ENCODE measurements around the gene ZNF263. TPM values are rescaled to one million over a fixed set of nuclear protein-coding genes. Genes with fewer than 3 reads are reported as not detected.
A peak's percentile ranks its signal among the peaks of the same experiment; 100 is the strongest.

Gene ZNF263
- total RNA-seq, 1 experiment from 2014 or later, result 52.2 TPM

DNA sequence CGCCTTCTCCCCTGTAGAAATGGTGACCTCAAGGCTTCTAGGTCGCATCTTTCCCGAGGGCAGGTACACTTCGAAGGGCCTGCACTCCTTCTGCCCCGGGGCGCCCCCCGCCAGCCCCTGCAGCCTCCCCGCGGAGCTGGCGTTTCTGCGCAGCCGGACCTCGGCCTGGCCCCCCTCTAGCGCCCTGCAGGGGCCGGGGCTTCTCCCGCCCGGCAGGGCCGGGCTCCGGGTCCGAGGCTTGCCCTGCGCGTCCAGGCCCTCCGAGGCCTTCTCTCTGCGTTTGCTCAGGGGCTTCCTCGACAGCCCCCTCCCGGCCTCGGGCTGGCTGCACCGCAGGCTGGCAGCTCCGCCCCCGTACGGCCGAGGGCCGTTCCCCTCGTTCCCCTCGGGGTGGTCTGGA, 29.0 kb upstream of the ZNF263 start:
- POLR2A ChIA-PET (ENCODE audit: unreplicated experiment), result no interaction called here

DNA sequence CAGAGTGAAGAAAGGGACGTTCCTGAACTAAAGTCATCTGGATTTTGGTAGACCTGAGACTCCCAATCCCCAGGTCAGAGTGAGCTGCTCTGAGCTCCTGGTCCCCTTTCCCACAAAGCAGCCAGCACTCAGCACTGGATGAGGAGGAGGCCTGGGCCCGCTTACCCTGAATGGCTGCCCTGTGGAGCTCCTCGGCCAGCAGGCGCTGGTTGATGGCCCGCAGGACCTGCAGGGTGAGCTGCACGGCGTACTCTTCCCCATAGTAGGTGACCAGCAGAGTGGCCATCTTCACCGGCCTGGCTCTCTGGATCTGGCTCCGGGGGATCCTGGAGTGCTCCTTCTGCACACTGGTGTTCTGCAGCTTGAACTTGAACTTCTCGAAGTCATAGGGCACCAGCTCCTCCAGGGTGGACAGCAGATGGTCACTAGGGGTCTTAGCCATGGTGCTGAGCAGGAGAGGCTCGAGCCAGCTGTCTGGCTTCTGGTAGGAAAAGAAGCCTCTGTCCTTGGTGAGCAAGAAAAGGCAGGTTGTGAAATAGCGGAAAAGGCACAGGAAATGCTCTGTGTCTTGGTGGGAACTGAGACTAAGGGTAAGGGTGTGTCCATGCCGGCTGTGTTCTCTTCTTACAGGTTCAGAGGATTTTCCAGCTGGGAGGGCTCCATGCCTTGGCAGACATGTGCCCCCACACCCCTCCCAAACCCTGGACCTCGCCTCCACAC, 27.0 kb upstream of the ZNF263 start, which contains the start of gene MEFV:
Gene MEFV, minus strand, starts transcription at position 488 of the 720 bp plus-strand sequence. Its CDS starts 46 bp downstream, at position 442.
- Histone ChIP-seq H3K27me3 (ENCODE audit: low read length) (no peaks in the 10 kb centered on the region), H3K4me2 (ENCODE audit: low read length) (no peak within 1 kb of the TSS), H4K20me1 (ENCODE audit: low read length) (no peaks in the 10 kb centered on the region), H3K27ac (ENCODE audit: low read length) (no peak within 1 kb of the TSS), H3K9me3 (ENCODE audit: low read length) (no peaks in the 10 kb centered on the region), H3K9ac (ENCODE audit: low read length) (no peak within 1 kb of the TSS), H3K4me3 (ENCODE audit: low read length) (no peak within 1 kb of the TSS), H3F3A (ENCODE audit: low read length, unreplicated experiment) (no peaks in the 10 kb centered on the region), H3K36me3 (ENCODE audit: low read depth, low read length) (no peaks in the 10 kb centered on the region), H2AFZ (ENCODE audit: low read length) (no peak within 1 kb of the TSS), H3K9me2 (replicated peaks; ENCODE audit: low read length) (no peaks in the 10 kb centered on the region), H3K79me2 (ENCODE audit: low read length) (no peaks in the 10 kb centered on the region), H3K4me1 (ENCODE audit: insufficient read depth, low read length) (no peaks in the 10 kb centered on the region)
- ChIA-PET CTCF (no interaction called here), POLR2A (ENCODE audit: unreplicated experiment) (no interaction called here)
- no peak for ATAC-seq
- TF ChIP-seq, protein P1, sequence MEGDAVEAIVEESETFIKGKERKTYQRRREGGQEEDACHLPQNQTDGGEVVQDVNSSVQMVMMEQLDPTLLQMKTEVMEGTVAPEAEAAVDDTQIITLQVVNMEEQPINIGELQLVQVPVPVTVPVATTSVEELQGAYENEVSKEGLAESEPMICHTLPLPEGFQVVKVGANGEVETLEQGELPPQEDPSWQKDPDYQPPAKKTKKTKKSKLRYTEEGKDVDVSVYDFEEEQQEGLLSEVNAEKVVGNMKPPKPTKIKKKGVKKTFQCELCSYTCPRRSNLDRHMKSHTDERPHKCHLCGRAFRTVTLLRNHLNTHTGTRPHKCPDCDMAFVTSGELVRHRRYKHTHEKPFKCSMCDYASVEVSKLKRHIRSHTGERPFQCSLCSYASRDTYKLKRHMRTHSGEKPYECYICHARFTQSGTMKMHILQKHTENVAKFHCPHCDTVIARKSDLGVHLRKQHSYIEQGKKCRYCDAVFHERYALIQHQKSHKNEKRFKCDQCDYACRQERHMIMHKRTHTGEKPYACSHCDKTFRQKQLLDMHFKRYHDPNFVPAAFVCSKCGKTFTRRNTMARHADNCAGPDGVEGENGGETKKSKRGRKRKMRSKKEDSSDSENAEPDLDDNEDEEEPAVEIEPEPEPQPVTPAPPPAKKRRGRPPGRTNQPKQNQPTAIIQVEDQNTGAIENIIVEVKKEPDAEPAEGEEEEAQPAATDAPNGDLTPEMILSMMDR (conservative IDR thresholded peaks at IDR 0.05; ENCODE audit: low read depth, low read length), result no peak
- TF ChIP-seq EZH2phosphoT487 (IDR thresholded peaks at IDR 0.05; ENCODE audit: borderline replicate concordance, low read length) (no peak), EZH2 (IDR thresholded peaks at IDR 0.05; ENCODE audit: low read length, unreplicated experiment) (no peak)
- BruUV-seq (replicated peaks), result no TSS peak
- DNase-seq, result no peak
- intact Hi-C loops (cut with micrococcal nuclease), result no loop called here

More for the DNA sequence above, 29.0 kb upstream of the ZNF263 start:
- intact Hi-C loops (cut with micrococcal nuclease), result no loop called here
- Histone ChIP-seq H4K20me1 (ENCODE audit: low read length) (no peaks in the 10 kb centered on the region), H3K4me3 (ENCODE audit: low read length) (no peak overlapping the region), H3K79me2 (ENCODE audit: low read length) (no peaks in the 10 kb centered on the region), H3F3A (ENCODE audit: low read length, unreplicated experiment) (no peaks in the 10 kb centered on the region), H3K4me2 (ENCODE audit: low read length) (no peak overlapping the region), H2AFZ (ENCODE audit: low read length) (no peak overlapping the region), H3K36me3 (ENCODE audit: low read depth, low read length) (no peaks in the 10 kb centered on the region), H3K9me3 (ENCODE audit: low read length) (no peaks in the 10 kb centered on the region), H3K4me1 (ENCODE audit: insufficient read depth, low read length) (no peaks in the 10 kb centered on the region), H3K27ac (ENCODE audit: low read length) (no peak overlapping the region), H3K9me2 (replicated peaks; ENCODE audit: low read length) (no peaks in the 10 kb centered on the region), H3K9ac (ENCODE audit: low read length) (no peak overlapping the region), H3K27me3 (ENCODE audit: low read length) (no peaks in the 10 kb centered on the region)
- no TSS peak for BruUV-seq (replicated peaks)
- DNase-seq (no peak), ATAC-seq (no peak)
- TF ChIP-seq EZH2 (IDR thresholded peaks at IDR 0.05; ENCODE audit: low read length, unreplicated experiment), result no peak
- TF ChIP-seq, protein P1 (conservative IDR thresholded peaks at IDR 0.05; ENCODE audit: low read depth, low read length), result no peak
- no peak for TF ChIP-seq EZH2phosphoT487 (IDR thresholded peaks at IDR 0.05; ENCODE audit: borderline replicate concordance, low read length)
- CTCF ChIA-PET, result no interaction called here

DNA sequence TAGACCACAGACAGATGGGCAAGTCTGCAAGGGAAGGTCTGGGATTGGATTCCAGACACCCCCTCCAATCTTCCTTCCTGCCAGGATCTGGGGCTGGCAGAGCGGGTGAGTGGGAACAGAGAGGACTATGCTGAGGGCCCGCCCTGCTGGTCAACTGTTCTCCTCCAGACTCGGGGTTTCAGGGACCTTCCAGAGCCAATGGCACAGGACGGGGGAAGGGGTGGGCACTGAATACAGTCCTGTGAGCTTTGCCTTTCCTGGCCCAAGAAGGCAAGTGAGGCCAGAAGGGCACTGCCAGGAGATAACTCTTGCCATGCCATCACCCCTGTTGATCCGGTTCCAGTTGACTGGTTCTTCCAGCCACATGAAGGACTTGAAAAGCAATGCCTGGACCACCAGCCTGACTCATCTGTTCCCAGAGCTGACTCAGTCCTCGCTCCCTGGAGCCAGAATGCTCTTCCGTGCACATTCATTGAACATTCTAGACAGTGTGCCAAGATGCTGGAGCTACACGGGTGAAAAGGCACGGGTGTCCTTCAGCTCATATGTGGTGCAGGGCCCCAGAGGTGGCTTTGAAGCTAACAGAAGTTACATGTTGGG, 26.3 kb upstream of the ZNF263 start:
- no peak for ATAC-seq
- H3K9me2 ChIP-seq (replicated peaks; ENCODE audit: low read length), result no peaks in the 10 kb centered on the region
- DNase-seq, result peak; percentile 36
- H3K27me3 ChIP-seq (ENCODE audit: low read length), result no peaks in the 10 kb centered on the region
- H3K79me2 ChIP-seq (ENCODE audit: low read length), result no peaks in the 10 kb centered on the region
- no peaks in the 10 kb centered on the region for H3F3A ChIP-seq (ENCODE audit: low read length, unreplicated experiment)
- no peaks in the 10 kb centered on the region for H3K36me3 ChIP-seq (ENCODE audit: low read depth, low read length)
- TF ChIP-seq, protein P1 (conservative IDR thresholded peaks at IDR 0.05; ENCODE audit: low read depth, low read length), result no peak
- TF ChIP-seq EZH2phosphoT487 (IDR thresholded peaks at IDR 0.05; ENCODE audit: borderline replicate concordance, low read length), result no peak
- H3K4me2 ChIP-seq (ENCODE audit: low read length), result no peak overlapping the region
- H4K20me1 ChIP-seq (ENCODE audit: low read length), result no peaks in the 10 kb centered on the region
- H3K9me3 ChIP-seq (ENCODE audit: low read length), result no peaks in the 10 kb centered on the region
- no peak overlapping the region for H3K27ac ChIP-seq (ENCODE audit: low read length)
- POLR2A ChIA-PET (ENCODE audit: unreplicated experiment), result no interaction called here
- no TSS peak for BruUV-seq (replicated peaks)
- H2AFZ ChIP-seq (ENCODE audit: low read length), result no peak overlapping the region
- CTCF ChIA-PET, result no interaction called here
- intact Hi-C loops (cut with micrococcal nuclease), result no loop called here
- H3K4me1 ChIP-seq (ENCODE audit: insufficient read depth, low read length), result no peaks in the 10 kb centered on the region
- H3K4me3 ChIP-seq (ENCODE audit: low read length), result no peak overlapping the region
- H3K9ac ChIP-seq (ENCODE audit: low read length), result no peak overlapping the region

All from PC-3 (cell line).